GM23338 (cell line): ENCODE results near the gene DNAJC1. TPM values are rescaled to one million over a fixed set of nuclear protein-coding genes. Genes with fewer than 3 reads are reported as not detected.

Experiments used
- ATAC-seq: fragments of 200-7000 bp; cut with Tn5 transposase; 3 replicates; pipeline ENCODE4 v1.9.1; 2020
- DNase-seq: peaks from one replicate; pipeline ENCODE4 v3.0.0-alpha.2; 2015; ENCODE audit warnings: low spot score
- H2AFZ ChIP-seq: fragments of 200-600 bp; sonication (generic); 2 replicates; pipeline ENCODE4 v1.8.0; 2016; ENCODE audit warnings: antibody characterized with exemption, mild to moderate bottlenecking, moderate library complexity
- H3F3A ChIP-seq: fragments of 200-600 bp; sonication (generic); replicated peaks from 2 replicates; pipeline ENCODE4 v1.8.0; 2017; ENCODE audit warnings: antibody characterized with exemption, mixed run types, low read depth
- H3K27ac ChIP-seq: fragments of 200-600 bp; sonication (generic); 2 replicates; pipeline ENCODE4 v1.6.1; 2016; ENCODE audit warnings: low read depth
- H3K27me3 ChIP-seq: fragments of 200-600 bp; sonication (generic); 2 replicates; pipeline ENCODE4 v1.8.0; 2016; ENCODE audit warnings: mild to moderate bottlenecking, mixed run types, moderate library complexity; ENCODE audit not compliant: insufficient read depth
- H3K36me3 ChIP-seq: fragments of 200-600 bp; sonication (generic); 2 replicates; pipeline ENCODE4 v1.8.0; 2016; ENCODE audit warnings: mild to moderate bottlenecking; ENCODE audit not compliant: insufficient read depth
- H3K4me1 ChIP-seq: fragments of 200-600 bp; sonication (generic); 2 replicates; pipeline ENCODE4 v1.8.0; 2016; ENCODE audit warnings: mild to moderate bottlenecking, moderate library complexity; ENCODE audit not compliant: insufficient read depth
- H3K4me2 ChIP-seq: fragments of 200-600 bp; sonication (generic); 2 replicates; pipeline ENCODE4 v1.7.1; 2017; ENCODE audit warnings: mixed run types
- H3K4me3 ChIP-seq: fragments of 200-600 bp; sonication (generic); 2 replicates; pipeline ENCODE4 v1.6.1; 2016; ENCODE audit warnings: mixed run types
- H3K79me2 ChIP-seq: fragments of 200-600 bp; sonication (generic); replicated peaks from 2 replicates; pipeline ENCODE4 v1.8.0; 2017; ENCODE audit warnings: mild to moderate bottlenecking; ENCODE audit not compliant: insufficient read depth
- H3K9me2 ChIP-seq: fragments of 200-600 bp; sonication (generic); 2 replicates; pipeline ENCODE4 v1.8.0; 2017; ENCODE audit not compliant: insufficient read depth
- H4K20me1 ChIP-seq: fragments of 200-600 bp; sonication (generic); replicated peaks from 2 replicates; pipeline ENCODE4 v1.8.0; 2017; ENCODE audit warnings: mild to moderate bottlenecking; ENCODE audit not compliant: insufficient read depth
- H3K27ac Mint-ChIP-seq: 2 replicates; pipeline ENCODE4 v1.8.0; 2020; ENCODE audit warnings: inconsistent platforms, mild to moderate bottlenecking, moderate library complexity, mixed read lengths
- H3K27me3 Mint-ChIP-seq: 3 replicates; pipeline ENCODE4 v1.8.0; 2022; ENCODE audit warnings: low read depth, mild to moderate bottlenecking, moderate library complexity, mixed read lengths, inconsistent platforms; ENCODE audit not compliant: insufficient read depth, poor library complexity
- H3K36me3 Mint-ChIP-seq: 3 replicates; pipeline ENCODE4 v1.8.0; 2021; ENCODE audit warnings: low read depth, mild to moderate bottlenecking, inconsistent platforms, moderate library complexity, mixed read lengths
- H3K4me1 Mint-ChIP-seq: 3 replicates; pipeline ENCODE4 v1.8.0; 2020; ENCODE audit warnings: mild to moderate bottlenecking, inconsistent platforms, mixed read lengths
- H3K4me3 Mint-ChIP-seq: 3 replicates; pipeline ENCODE4 v1.8.0; 2021; ENCODE audit warnings: moderate library complexity, mild to moderate bottlenecking, inconsistent platforms, mixed read lengths
- H3K9me3 Mint-ChIP-seq: 3 replicates; pipeline ENCODE4 v1.8.0; 2020; ENCODE audit warnings: moderate library complexity, mild to moderate bottlenecking, inconsistent platforms, mixed read lengths
- CREB1 ChIP-seq: fragments of 250-450 bp; sonication (Bioruptor Pico); IDR thresholded peaks from 2 replicates; pipeline ENCODE4 v1.5.0; 2020; ENCODE audit warnings: low read depth, mild to moderate bottlenecking, moderate library complexity
- CTCF ChIP-seq, 2 experiments: fragments of 200-600 bp in 1 of 2; sonication (generic) in 1 of 2; conservative IDR thresholded peaks; 2 replicates each; pipeline versions ENCODE4 v1.5.1 to v1.6.1; 2016 to 2017; ENCODE audit warnings: antibody characterized with exemption in 2 of 2, low read depth in 2 of 2, mild to moderate bottlenecking in 2 of 2, moderate library complexity in 1 of 2
- ETS1 ChIP-seq: IDR thresholded peaks from 2 replicates; pipeline ENCODE4 v1.6.1; 2016; ENCODE audit warnings: antibody characterized with exemption
- EZH2 ChIP-seq: fragments of 200-600 bp; sonication (generic); IDR thresholded peaks from one replicate; pipeline ENCODE4 v1.8.0; 2017; ENCODE audit warnings: antibody characterized with exemption, mild to moderate bottlenecking, low read depth; ENCODE audit not compliant: unreplicated experiment
- EZH2phosphoT487 ChIP-seq: fragments of 200-600 bp; sonication (generic); IDR thresholded peaks from one replicate; pipeline ENCODE4 v1.8.1; 2018; ENCODE audit warnings: antibody characterized with exemption; ENCODE audit not compliant: unreplicated experiment
- JUNB ChIP-seq: IDR thresholded peaks from one replicate; pipeline ENCODE4 v1.6.1; 2016; ENCODE audit warnings: antibody characterized with exemption; ENCODE audit not compliant: unreplicated experiment
- NANOG ChIP-seq: IDR thresholded peaks from 2 replicates; pipeline ENCODE4 v1.6.1; 2016; ENCODE audit warnings: antibody characterized with exemption, borderline replicate concordance
- POLR2AphosphoS5 ChIP-seq: IDR thresholded peaks from 2 replicates; pipeline ENCODE4 v1.6.1; 2016; ENCODE audit warnings: antibody characterized with exemption, low read depth
- REST ChIP-seq: IDR thresholded peaks from one replicate; pipeline ENCODE4 v1.6.1; 2018; ENCODE audit warnings: antibody characterized with exemption; ENCODE audit not compliant: unreplicated experiment
- STAT1 ChIP-seq: IDR thresholded peaks from one replicate; pipeline ENCODE4 v1.6.1; 2016; ENCODE audit warnings: antibody characterized with exemption; ENCODE audit not compliant: unreplicated experiment
- ZNF114 ChIP-seq: fragments of 250-450 bp; sonication (Bioruptor Pico); IDR thresholded peaks from 2 replicates; pipeline ENCODE4 v1.5.0; 2020; ENCODE audit warnings: mild to moderate bottlenecking, moderate library complexity
- ZNF331 ChIP-seq: fragments of 250-450 bp; sonication (Bioruptor Pico); IDR thresholded peaks from 2 replicates; pipeline ENCODE4 v1.5.0; 2020; ENCODE audit warnings: low read depth, mild to moderate bottlenecking, moderate library complexity
- polyA plus RNA-seq: library from polyadenylated mRNA; unstranded; fragments of >200 nt; fragmentation: Nextera tagmentation; extraction: Ambion mirVana; gene quantifications from 2 replicates; pipeline ENCODE4 v1.2.1, GENCODE V29; 2016
- total RNA-seq: library from RNA; depleted of rRNA; stranded (reverse); fragments of >200 nt; shearing (Covaris generic); gene quantifications from 2 replicates; pipeline ENCODE4 v1.2.3, GENCODE V29; 2014
- TF ChIP-seq, protein P1 (sequence below): fragments of 250-450 bp; sonication (Bioruptor Pico); IDR thresholded peaks from 2 replicates; pipeline ENCODE4 v1.5.0; 2020; ENCODE audit warnings: mild to moderate bottlenecking, moderate library complexity

DNAJC1 gene
- total and polyA plus RNA-seq, 2 experiments from 2014 or later: 38.6 to 45.3 TPM

DNA sequence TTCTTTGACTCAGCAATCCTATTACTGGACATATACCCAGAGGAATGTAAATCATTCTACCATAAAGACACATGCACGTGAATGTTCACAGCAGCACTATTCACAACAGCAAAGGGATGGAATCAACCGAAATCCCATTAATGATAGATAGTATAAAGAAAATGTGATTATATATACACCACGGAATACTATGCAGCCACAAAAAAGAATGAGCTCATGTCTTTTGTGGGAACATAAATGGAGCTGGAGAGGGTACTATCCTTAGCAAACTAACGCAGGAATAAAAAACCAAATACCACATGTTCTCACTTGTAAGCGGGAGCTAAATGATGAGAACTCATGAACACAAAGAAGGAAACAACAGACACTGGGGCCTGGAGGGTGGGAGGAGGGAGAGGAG lies 201.9 kb downstream of the DNAJC1 start:
- no peaks in the 10 kb centered on the region; the same call in 1 of the 2 replicates for H3K9me2 ChIP-seq
- TF ChIP-seq ETS1 (no peak), CTCF (conservative IDR thresholded peaks at IDR 0.05; ENCODE audit: low read depth in 2 of 2) (no peak), STAT1 (no peak), EZH2phosphoT487 (no peak), NANOG (no peak), POLR2AphosphoS5 (no peak), CREB1 (no peak), EZH2 (no peak), REST (no peak), ZNF331 (CRISPR knock-in tag) (no peak), ZNF114 (no peak), JUNB (no peak)
- TF ChIP-seq, protein P1, sequence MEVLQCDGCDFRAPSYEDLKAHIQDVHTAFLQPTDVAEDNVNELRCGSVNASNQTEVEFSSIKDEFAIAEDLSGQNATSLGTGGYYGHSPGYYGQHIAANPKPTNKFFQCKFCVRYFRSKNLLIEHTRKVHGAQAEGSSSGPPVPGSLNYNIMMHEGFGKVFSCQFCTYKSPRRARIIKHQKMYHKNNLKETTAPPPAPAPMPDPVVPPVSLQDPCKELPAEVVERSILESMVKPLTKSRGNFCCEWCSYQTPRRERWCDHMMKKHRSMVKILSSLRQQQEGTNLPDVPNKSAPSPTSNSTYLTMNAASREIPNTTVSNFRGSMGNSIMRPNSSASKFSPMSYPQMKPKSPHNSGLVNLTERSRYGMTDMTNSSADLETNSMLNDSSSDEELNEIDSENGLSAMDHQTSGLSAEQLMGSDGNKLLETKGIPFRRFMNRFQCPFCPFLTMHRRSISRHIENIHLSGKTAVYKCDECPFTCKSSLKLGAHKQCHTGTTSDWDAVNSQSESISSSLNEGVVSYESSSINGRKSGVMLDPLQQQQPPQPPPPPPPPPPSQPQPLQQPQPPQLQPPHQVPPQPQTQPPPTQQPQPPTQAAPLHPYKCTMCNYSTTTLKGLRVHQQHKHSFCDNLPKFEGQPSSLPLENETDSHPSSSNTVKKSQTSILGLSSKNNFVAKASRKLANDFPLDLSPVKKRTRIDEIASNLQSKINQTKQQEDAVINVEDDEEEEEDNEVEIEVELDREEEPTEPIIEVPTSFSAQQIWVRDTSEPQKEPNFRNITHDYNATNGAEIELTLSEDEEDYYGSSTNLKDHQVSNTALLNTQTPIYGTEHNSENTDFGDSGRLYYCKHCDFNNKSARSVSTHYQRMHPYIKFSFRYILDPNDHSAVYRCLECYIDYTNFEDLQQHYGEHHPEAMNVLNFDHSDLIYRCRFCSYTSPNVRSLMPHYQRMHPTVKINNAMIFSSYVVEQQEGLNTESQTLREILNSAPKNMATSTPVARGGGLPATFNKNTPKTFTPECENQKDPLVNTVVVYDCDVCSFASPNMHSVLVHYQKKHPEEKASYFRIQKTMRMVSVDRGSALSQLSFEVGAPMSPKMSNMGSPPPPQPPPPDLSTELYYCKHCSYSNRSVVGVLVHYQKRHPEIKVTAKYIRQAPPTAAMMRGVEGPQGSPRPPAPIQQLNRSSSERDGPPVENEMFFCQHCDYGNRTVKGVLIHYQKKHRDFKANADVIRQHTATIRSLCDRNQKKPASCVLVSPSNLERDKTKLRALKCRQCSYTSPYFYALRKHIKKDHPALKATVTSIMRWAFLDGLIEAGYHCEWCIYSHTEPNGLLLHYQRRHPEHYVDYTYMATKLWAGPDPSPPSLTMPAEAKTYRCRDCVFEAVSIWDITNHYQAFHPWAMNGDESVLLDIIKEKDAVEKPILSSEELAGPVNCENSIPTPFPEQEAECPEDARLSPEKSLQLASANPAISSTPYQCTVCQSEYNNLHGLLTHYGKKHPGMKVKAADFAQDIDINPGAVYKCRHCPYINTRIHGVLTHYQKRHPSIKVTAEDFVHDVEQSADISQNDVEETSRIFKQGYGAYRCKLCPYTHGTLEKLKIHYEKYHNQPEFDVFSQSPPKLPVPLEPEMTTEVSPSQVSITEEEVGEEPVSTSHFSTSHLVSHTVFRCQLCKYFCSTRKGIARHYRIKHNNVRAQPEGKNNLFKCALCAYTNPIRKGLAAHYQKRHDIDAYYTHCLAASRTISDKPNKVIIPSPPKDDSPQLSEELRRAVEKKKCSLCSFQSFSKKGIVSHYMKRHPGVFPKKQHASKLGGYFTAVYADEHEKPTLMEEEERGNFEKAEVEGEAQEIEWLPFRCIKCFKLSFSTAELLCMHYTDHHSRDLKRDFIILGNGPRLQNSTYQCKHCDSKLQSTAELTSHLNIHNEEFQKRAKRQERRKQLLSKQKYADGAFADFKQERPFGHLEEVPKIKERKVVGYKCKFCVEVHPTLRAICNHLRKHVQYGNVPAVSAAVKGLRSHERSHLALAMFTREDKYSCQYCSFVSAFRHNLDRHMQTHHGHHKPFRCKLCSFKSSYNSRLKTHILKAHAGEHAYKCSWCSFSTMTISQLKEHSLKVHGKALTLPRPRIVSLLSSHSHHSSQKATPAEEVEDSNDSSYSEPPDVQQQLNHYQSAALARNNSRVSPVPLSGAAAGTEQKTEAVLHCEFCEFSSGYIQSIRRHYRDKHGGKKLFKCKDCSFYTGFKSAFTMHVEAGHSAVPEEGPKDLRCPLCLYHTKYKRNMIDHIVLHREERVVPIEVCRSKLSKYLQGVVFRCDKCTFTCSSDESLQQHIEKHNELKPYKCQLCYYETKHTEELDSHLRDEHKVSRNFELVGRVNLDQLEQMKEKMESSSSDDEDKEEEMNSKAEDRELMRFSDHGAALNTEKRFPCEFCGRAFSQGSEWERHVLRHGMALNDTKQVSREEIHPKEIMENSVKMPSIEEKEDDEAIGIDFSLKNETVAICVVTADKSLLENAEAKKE (CRISPR knock-in tag): no peak
- H3K4me3 Mint-ChIP-seq: no peak overlapping the region
- no peak overlapping the region for H3K27ac ChIP-seq
- no peak overlapping the region for H3K4me2 ChIP-seq
- ATAC-seq (no peak), DNase-seq (no peak)
- H3K36me3 ChIP-seq: no peaks in the 10 kb centered on the region
- H3K4me3 ChIP-seq: no peak overlapping the region
- H3K27ac Mint-ChIP-seq: no peak overlapping the region
- no peak overlapping the region for H2AFZ ChIP-seq
- peaks cover 3% of the 10 kb centered on the region; the same call in 1 of the 3 replicates for H3K36me3 Mint-ChIP-seq
- H4K20me1 ChIP-seq: no peaks in the 10 kb centered on the region
- H3K27me3 ChIP-seq: no peaks in the 10 kb centered on the region
- H3K79me2 ChIP-seq: no peaks in the 10 kb centered on the region
- peaks cover 27% of the 10 kb centered on the region for H3K4me1 Mint-ChIP-seq
- no peaks in the 10 kb centered on the region for H3K9me3 Mint-ChIP-seq
- no peaks in the 10 kb centered on the region for H3F3A ChIP-seq
- peaks cover 22% of the 10 kb centered on the region for H3K4me1 ChIP-seq
- H3K27me3 Mint-ChIP-seq: peaks cover 1% of the 10 kb centered on the region
